Daoy (cell line): ENCODE results near the gene CSH2. TPM values are rescaled to one million over a fixed set of nuclear protein-coding genes. Genes with fewer than 3 reads are reported as not detected.
"Not testable (repeated sequence)": the region's sequence is repeated elsewhere in the genome, so short reads cannot be mapped to it uniquely, and the experiment has no call there.

ENCODE experiments used
- DNase-seq: peaks from one replicate; pipeline ENCODE4 v3.0.0-alpha.2; 2015; ENCODE audit warnings: low read depth
- total RNA-seq: library from RNA; depleted of rRNA; stranded (reverse); fragments of >200 nt; shearing (Covaris generic); gene quantifications from 2 replicates; pipeline ENCODE4 v1.2.3, GENCODE V29; 2014; rRNA removed

CSH2 gene
- not detected in 2 replicates for total RNA-seq

- not testable (repeated sequence) for DNase-seq
Observed at GRCh38 chr17:63873577-63873976, at the start of gene CSH2. CSH2 (minus strand) TSS chr17:63873677; CDS start chr17:63873614, 63 bp downstream.

DNA sequence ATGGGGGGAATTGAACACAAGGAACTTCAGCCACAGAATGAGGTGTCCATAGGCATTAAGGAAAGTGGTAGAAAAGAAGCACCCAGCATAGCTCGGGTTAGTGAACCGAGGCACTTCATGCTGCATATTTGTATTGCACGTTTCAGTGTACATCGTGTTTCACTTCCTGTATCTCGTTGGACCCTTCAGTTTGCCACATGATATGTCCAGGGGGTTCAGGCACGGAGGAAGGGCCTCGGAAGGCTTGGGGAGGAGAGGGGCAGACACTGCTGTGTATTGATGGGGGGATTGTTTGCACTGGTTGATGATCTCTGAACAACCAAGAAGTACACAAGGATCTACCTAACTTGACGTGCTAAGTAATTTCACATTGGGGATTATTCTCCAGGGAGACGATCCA, 48.9 kb upstream of the CSH2 start:
- not testable (repeated sequence) for DNase-seq

GRCh38 chr17:63920779-63921178, 47.3 kb upstream of the CSH2 start:
- not testable (repeated sequence) for DNase-seq

DNA sequence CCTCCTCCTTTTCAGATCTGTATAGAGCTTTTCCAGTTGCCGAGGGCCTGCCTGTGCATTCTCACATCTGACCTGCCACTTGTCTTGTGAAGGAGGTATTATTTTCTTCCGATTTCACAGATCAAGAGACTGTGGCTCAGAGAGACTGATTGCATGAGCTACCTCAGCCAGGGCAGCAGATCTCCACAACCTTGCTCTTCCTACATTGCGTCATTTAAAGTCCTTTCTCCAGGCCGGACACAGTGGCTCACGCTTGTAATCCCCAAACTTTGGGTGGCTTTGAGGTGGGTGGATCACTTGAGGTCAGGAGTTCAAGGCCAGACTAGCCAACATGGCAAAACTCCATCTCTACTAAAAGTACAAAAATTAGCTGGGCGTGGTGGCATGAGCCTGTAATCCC, 46.6 kb upstream of the CSH2 start:
- DNase-seq, result not testable (repeated sequence)

DNA sequence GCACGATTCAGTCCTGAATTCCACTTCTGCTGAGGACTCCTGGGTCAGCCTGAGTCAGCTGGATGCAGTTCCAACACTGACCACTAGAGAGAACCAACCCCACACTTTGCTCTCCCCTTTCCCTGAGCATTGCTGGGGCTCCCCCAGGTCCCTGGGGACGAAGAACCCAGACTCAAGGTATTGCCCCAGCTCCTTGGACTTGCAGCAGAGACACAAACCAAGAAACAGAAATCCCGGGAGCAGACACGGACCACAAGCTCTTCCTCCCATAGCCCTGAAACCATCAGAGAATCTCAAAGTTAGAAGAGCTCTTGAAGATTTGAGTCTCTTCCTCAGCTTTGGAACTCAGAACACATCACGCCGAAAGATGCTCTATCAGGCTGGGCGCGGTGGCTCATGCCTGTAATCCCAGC, 45.8 kb upstream of the CSH2 start:
- DNase-seq, result peak; percentile 66

DNA sequence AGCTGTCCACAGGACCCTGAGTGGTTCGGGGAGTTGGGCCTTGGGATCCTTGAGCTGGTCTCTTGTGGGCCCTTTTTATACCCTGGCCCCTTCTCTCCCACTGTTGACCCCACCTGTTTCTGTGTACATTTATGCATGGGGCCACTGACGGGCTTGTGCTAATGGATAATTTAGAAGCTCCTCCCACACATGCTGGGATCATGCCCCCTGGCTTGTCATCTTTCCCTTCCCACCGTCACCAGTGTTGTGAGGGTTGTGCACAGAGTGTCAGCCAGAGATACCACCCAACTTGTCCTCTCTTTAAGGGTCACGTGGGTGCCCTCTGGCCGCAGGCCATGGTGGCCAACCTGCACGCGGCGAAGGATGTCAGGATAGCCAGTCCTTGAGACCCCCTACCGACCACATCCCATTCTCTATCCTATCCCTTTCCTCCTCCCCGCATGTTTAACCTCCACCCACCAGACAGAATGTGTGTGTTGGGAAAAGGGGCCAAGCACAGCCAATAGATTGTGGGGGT, 45.4 kb upstream of the CSH2 start, which contains the start of gene GH1:
Gene GH1, minus strand, starts transcription at position 51 of the 517 bp plus-strand sequence. CDS start 63 bp downstream, outside the sequence.
- not testable (repeated sequence) for DNase-seq

DNA sequence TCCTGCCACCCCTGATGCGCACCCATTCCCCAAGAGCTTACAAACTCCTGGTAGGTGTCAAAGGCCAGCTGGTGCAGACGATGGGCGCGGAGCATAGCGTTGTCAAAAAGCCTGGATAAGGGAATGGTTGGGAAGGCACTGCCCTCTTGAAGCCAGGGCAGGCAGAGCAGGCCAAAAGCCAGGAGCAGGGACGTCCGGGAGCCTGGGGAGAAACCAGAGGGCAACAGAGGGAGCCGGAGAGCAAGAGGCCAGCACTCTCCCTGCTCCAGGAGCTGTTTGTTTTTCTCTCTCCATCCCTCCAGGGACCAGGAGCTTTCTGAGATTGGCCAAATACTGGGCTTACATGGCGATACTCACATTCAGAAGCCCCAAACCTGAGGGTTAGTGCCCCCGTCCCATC, 44.8 kb upstream of the CSH2 start:
- no peak for DNase-seq

DNA sequence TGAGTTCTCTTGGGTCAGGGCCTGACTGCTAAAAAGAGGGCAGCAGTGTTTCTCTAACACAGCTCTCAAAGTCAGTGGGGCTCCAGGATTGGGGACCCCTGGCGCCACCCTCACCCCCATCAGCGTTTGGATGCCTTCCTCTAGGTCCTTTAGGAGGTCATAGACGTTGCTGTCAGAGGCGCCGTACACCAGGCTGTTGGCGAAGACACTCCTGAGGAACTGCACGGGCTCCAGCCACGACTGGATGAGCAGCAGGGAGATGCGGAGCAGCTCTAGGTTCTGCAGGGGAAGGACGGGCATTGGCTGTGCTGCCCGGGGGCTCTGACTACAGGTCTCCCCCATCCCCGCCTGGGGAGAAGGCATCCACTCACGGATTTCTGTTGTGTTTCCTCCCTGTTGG, 44.2 kb upstream of the CSH2 start:
- no peak for DNase-seq

DNA sequence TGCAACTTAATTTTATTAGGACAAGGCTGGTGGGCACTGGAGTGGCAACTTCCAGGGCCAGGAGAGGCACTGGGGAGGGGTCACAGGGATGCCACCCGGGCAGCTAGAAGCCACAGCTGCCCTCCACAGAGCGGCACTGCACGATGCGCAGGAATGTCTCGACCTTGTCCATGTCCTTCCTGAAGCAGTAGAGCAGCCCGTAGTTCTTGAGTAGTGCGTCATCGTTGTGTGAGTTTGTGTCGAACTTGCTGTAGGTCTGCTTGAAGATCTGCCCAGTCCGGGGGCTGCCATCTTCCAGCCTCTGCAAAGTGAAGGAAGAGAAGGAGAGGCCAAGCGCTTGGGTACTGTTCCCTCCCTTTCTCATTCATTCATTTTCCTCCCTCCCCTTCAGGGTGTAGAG, 43.7 kb upstream of the CSH2 start:
- not testable (repeated sequence) for DNase-seq

DNA sequence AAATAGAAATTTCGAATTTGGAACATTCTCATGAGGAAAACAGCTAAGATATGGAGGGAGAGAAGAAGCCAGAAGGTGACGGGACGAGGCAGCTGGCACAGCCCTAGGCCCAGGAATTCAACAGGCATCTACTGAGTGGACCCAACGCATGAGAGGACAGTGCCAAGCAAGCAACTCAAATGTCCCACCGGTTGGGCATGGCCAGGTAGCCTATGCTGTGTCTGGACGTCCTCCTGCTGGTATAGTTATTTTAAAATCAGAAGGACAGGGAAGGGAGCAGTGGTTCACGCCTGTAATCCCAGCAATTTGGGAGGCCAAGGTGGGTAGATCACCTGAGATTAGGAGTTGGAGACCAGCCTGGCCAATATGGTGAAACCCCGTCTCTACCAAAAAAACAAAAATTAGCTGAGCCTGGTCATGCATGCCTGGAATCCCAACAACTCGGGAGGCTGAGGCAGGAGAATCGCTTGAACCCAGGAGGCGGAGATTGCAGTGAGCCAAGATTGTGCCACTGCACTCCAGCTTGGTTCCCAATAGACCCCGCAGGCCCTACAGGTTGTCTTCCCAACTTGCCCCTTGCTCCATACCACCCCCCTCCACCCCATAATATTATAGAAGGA, 43.2 kb upstream of the CSH2 start:
- DNase-seq, result no peak

GRCh38 chr17:63915753-63916152, 42.3 kb upstream of the CSH2 start:
- not testable (repeated sequence) for DNase-seq

DNA sequence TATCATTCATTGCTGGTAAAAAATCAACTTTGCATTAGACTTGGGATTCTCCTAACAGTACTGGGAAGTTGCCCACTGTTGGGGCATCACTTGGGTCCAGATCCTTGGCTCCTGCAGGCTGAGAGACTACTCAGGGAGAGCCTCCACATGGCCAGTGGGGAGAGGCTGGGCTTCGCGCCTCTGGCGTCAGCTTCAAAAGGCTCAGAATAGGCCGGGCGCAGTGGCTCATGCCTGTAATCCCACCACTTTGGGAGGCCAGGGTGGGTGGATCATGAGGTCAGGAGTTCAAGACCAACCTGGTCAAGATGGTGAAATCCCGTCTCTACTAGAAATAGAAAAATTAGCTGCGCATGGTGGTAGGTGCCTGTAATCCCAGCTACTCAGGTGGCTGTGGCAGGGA, 41.0 kb upstream of the CSH2 start:
- DNase-seq, result no peak

- DNase-seq, result peak; percentile 49
Observed at GRCh38 chr17:63911657-63912100, 38.2 kb upstream of the CSH2 start.

- DNase-seq, result no peak
Observed at GRCh38 chr17:63911041-63911635, 37.7 kb upstream of the CSH2 start, which contains the start of gene CSHL1. CSHL1 (minus strand) TSS chr17:63911258; CDS start chr17:63911196, 62 bp downstream.

GRCh38 chr17:63910096-63910495, 36.6 kb upstream of the CSH2 start:
- DNase-seq, result no peak

DNA sequence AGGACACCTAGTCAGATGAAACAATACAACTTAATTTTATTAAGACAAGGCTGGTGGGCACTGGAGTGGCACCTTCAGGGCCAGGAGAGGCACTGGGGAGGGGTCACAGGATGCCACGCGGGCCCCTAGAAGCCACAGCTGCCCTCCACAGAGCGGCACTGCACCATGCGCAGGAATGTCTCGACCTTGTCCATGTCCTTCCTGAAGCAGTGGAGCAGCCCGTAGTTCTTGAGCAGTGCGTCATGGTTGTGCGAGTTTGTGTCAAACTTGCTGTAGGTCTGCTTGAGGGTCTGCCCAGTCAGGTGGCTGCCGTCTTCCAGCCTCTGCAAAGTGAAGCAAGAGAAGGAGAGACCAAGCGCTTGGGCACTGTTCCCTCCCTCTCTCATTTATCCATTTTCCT, 36.1 kb upstream of the CSH2 start:
- not testable (repeated sequence) for DNase-seq

GRCh38 chr17:63907161-63907778, 33.8 kb upstream of the CSH2 start:
- not testable (repeated sequence) for DNase-seq

DNA sequence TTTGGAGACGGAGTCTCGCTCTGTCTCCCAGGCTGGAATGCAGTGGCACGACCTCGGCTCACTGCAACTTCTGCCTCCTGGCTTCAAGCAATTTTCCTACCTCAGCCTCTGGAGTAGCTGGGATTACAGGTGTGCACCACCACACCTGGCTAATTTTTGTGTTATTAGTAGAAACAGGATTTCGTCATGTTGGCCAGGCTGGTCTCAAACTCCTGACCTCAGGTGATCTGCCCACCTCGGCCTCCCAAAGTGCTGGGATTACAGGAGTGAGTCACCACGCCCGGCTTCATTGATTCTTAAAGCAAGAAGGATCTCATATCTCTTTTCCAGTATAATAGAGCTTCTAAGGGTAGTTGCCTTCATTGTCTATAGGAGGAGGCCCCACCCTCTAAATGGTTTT, 31.3 kb upstream of the CSH2 start:
- not testable (repeated sequence) for DNase-seq

DNA sequence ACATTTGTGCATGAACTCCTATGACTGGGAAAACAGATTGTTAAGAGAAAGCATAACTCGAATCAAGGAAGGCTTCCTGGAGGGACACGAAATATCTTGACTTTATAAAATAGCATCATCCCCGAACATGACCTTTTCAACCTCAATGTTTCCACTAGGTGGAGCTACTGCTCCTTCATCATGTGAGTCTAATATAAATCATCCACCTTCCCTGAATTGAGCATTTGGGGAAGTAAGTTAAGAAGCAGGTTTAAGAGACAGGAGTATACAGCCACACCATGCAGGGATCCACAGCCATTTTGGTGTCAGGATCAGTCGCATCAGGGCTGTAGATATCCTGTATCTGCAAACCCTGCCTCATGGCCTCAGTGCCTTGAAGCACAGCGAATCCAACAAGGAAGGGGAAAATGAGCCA, 30.3 kb upstream of the CSH2 start:
- DNase-seq, result not testable (repeated sequence)

GRCh38 chr17:63901971-63902370, 28.5 kb upstream of the CSH2 start:
- not testable (repeated sequence) for DNase-seq

DNA sequence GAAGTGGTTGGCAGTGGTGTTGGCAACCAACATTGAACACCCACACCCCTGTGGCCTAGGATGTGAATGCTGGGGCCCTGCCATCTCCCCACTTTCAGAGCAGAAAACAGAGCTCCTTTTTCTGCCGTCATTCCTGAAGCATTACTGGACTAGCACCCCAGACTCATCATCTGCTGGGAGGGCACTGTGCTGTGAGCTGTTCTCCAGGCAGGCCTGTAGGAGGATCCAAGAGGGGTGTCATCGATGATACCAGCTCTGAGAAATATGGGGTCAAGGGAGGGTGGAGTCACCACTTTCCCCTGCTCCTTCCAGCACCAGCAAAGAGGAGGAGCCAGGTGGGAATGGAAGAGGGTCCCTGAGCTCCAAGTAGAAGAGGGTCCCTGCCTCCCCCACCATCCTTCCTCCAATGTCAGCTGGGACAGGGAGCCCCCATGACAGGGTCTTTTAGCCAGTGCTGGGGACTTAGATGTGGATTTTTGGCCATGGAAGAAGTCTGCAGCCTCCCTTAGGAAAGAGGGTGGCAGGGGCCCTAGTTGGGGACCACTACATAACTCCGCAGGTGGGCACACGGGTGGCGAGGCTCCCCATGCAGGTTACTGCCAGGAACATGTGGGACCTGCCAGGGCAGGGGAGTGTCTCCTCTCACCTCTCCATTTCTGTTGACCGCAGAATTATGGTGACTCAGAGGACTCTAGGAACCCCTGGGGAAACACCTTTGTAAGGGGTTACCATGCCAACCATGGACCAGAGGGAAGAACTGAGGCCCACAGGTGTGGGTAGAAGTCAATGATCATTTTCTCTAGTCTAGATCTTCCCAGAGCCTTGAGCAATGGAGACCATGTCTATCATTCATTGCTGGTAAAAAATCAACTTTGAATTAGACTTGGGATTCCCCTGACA, 25.7 kb upstream of the CSH2 start:
- not testable (repeated sequence) for DNase-seq
